Chondrocyte (in vitro differentiated cells): ENCODE data around the gene PDRG1. TPM values are rescaled to one million over a fixed set of nuclear protein-coding genes. Genes with fewer than 3 reads are reported as not detected.
A peak's percentile ranks its signal among the peaks of the same experiment; 100 is the strongest.

Experiments used
- DNase-seq: peaks from one replicate; pipeline ENCODE4 v3.0.0; 2021; ENCODE audit warnings: mixed read lengths, low spot score
- H3K27ac Mint-ChIP-seq: one replicate; pipeline ENCODE4 v1.8.0; 2021; ENCODE audit warnings: mild to moderate bottlenecking, moderate library complexity, mixed read lengths; ENCODE audit not compliant: unreplicated experiment
- H3K27me3 Mint-ChIP-seq: 2 replicates; pipeline ENCODE4 v1.8.0; 2021; ENCODE audit warnings: low read depth, mixed read lengths
- H3K36me3 Mint-ChIP-seq: 2 replicates; pipeline ENCODE4 v1.8.0; 2021; ENCODE audit warnings: low read depth, mixed read lengths
- H3K4me1 Mint-ChIP-seq: 2 replicates; pipeline ENCODE4 v1.8.0; 2021; ENCODE audit warnings: low read depth, mild to moderate bottlenecking, mixed read lengths
- H3K4me3 Mint-ChIP-seq: one replicate; pipeline ENCODE4 v1.8.0; 2021; ENCODE audit warnings: mild to moderate bottlenecking, moderate library complexity, mixed read lengths; ENCODE audit not compliant: unreplicated experiment
- H3K9me3 Mint-ChIP-seq: 2 replicates; pipeline ENCODE4 v1.8.0; 2021; ENCODE audit warnings: low read depth, mixed read lengths
- CTCF ChIP-seq: fragments of 200-600 bp; sonication (generic); IDR thresholded peaks from 2 replicates; pipeline ENCODE4 v1.5.0; 2021; ENCODE audit warnings: antibody characterized with exemption, mild to moderate bottlenecking, moderate library complexity
- total RNA-seq: library from RNA; stranded (reverse); gene quantifications from 3 replicates; pipeline ENCODE4 v1.2.1, GENCODE V29; 2021

The PDRG1 gene
- total RNA-seq, 1 donor from 2014 or later: 19.0 TPM

GRCh38 chr20:31953556-31954148 is 1.8 kb upstream of the PDRG1 start:
- H3K4me3 Mint-ChIP-seq: no peak overlapping the region
- H3K9me3 Mint-ChIP-seq: no peaks in the 10 kb centered on the region
- peaks cover 26% of the 10 kb centered on the region for H3K4me1 Mint-ChIP-seq
- H3K27me3 Mint-ChIP-seq: peaks cover 44% of the 10 kb centered on the region
- H3K27ac Mint-ChIP-seq: no peak overlapping the region
- DNase-seq: no peak
- H3K36me3 Mint-ChIP-seq: peaks cover 10% of the 10 kb centered on the region
- no peak for TF ChIP-seq CTCF

- Mint-ChIP-seq H3K4me3 (peak overlapping the region; percentile 99), H3K27ac (peak overlapping the region; percentile 96), H3K4me1 (peaks cover 26% of the 10 kb centered on the region), H3K36me3 (peaks cover 29% of the 10 kb centered on the region), H3K9me3 (peaks cover 3% of the 10 kb centered on the region), H3K27me3 (peaks cover 22% of the 10 kb centered on the region)
- no peak for DNase-seq
- TF ChIP-seq CTCF: no peak
These were observed 680 bp downstream of the PDRG1 start for GRCh38 chr20:31951203-31951529.

GRCh38 chr20:31949877-31950646 is 1.8 kb downstream of the PDRG1 start:
- no peak for DNase-seq
- Mint-ChIP-seq H3K4me1 (peaks cover 26% of the 10 kb centered on the region), H3K4me3 (peak overlapping the region; percentile 99), H3K36me3 (peaks cover 38% of the 10 kb centered on the region), H3K27ac (no peak overlapping the region), H3K9me3 (peaks cover 3% of the 10 kb centered on the region), H3K27me3 (peaks cover 11% of the 10 kb centered on the region)
- TF ChIP-seq CTCF: no peak

GRCh38 chr20:31948008-31948407 is 3.8 kb downstream of the PDRG1 start:
- H3K27ac Mint-ChIP-seq: no peak overlapping the region
- H3K27me3 Mint-ChIP-seq: peaks cover 3% of the 10 kb centered on the region
- H3K36me3 Mint-ChIP-seq: peaks cover 46% of the 10 kb centered on the region
- TF ChIP-seq CTCF: no peak
- H3K4me1 Mint-ChIP-seq: peaks cover 26% of the 10 kb centered on the region
- peaks cover 3% of the 10 kb centered on the region for H3K9me3 Mint-ChIP-seq
- H3K4me3 Mint-ChIP-seq: no peak overlapping the region
- DNase-seq: no peak

GRCh38 chr20:31945785-31946184 is 6.1 kb downstream of the PDRG1 start:
- Mint-ChIP-seq H3K4me3 (no peak overlapping the region), H3K4me1 (peaks cover 16% of the 10 kb centered on the region), H3K27me3 (no peaks in the 10 kb centered on the region), H3K36me3 (peaks cover 44% of the 10 kb centered on the region), H3K9me3 (peaks cover 3% of the 10 kb centered on the region), H3K27ac (no peak overlapping the region)
- TF ChIP-seq CTCF: no peak
- no peak for DNase-seq
